Osteocyte (in vitro differentiated cells): ENCODE results near the gene KIF1A. TPM values are rescaled to one million over a fixed set of nuclear protein-coding genes. Genes with fewer than 3 reads are reported as not detected.

Source experiments
- DNase-seq: peaks from one replicate; pipeline ENCODE4 v3.0.0; 2021; ENCODE audit warnings: mixed read lengths; ENCODE audit not compliant: unreplicated experiment; ENCODE audit errors: extremely low spot score
- H3K27ac Mint-ChIP-seq: one replicate; pipeline ENCODE4 v1.8.0; 2021; ENCODE audit warnings: mild to moderate bottlenecking, mixed read lengths; ENCODE audit not compliant: unreplicated experiment
- H3K27me3 Mint-ChIP-seq: one replicate; pipeline ENCODE4 v1.8.0; 2021; ENCODE audit warnings: mixed read lengths; ENCODE audit not compliant: unreplicated experiment
- H3K36me3 Mint-ChIP-seq: one replicate; pipeline ENCODE4 v1.8.0; 2021; ENCODE audit warnings: mixed read lengths; ENCODE audit not compliant: unreplicated experiment
- H3K4me1 Mint-ChIP-seq: one replicate; pipeline ENCODE4 v1.8.0; 2021; ENCODE audit warnings: mixed read lengths; ENCODE audit not compliant: unreplicated experiment
- H3K4me3 Mint-ChIP-seq: one replicate; pipeline ENCODE4 v1.8.0; 2021; ENCODE audit warnings: mild to moderate bottlenecking, moderate library complexity, mixed read lengths; ENCODE audit not compliant: unreplicated experiment
- H3K9me3 Mint-ChIP-seq: one replicate; pipeline ENCODE4 v1.8.0; 2021; ENCODE audit warnings: mixed read lengths; ENCODE audit not compliant: unreplicated experiment
- CTCF ChIP-seq: fragments of 200-600 bp; sonication (generic); IDR thresholded peaks from 2 replicates; pipeline ENCODE4 v1.5.0; 2021; ENCODE audit warnings: antibody characterized with exemption, mild to moderate bottlenecking, moderate library complexity
- total RNA-seq: library from RNA; stranded (reverse); gene quantifications from 2 replicates; pipeline ENCODE4 v1.2.1, GENCODE V29; 2021

The KIF1A gene
- total RNA-seq, 1 donor from 2014 or later = 5.6 TPM

- Mint-ChIP-seq H3K9me3 (no peaks in the 10 kb centered on the region), H3K27ac (no peak overlapping the region), H3K36me3 (no peaks in the 10 kb centered on the region), H3K27me3 (peaks cover 41% of the 10 kb centered on the region), H3K4me1 (peaks cover 3% of the 10 kb centered on the region), H3K4me3 (no peak overlapping the region)
- TF ChIP-seq CTCF = no peak
- DNase-seq = no peak
Observed at GRCh38 chr2:240831594-240832204, 11.7 kb upstream of the KIF1A start.

- peaks cover 88% of the 10 kb centered on the region for H3K27me3 Mint-ChIP-seq
Observed at GRCh38 chr2:240825476-240825875, 5.5 kb upstream of the KIF1A start.

DNA sequence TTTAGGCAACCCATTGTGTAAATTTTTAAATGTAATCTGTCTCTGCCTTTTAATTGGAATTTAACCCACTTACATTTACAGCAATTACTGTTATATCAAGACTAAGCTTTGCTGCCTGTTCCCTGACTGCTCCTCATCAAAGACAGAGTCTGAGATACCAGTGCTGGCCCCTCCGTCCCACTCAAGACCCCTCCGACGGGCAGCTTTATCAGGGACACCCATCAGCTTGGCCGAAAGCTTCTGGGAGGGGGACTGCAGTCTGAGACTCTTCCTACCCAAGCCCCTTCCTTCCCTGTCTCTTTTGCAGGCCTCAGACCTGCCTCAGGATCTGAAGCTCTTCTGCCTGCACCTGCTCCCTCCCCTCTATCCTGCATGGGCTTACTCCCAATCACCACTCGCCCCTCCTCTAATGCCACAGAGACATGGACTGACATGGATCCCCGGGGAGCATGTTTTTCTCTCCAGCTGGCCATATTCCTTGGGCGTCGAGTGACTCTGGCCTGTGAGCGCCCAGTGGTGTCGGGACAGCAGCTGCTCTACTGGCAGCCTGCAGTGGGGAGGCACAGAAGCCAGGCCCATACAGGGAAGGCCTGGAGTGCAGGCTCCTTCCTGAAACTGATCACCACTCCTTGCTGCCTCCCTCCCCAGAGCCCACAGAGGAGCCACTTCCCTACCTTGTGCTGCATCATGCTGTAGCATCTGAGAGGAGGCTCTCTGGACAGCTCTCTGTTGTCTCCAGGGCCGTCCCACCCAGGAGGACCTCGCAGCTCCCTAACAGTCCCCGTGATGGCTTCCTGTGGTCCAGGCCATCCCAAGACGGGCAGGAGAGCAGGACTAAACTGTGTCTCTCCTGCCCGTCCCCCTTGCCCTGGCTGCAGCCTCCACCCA lies 3.7 kb upstream of the KIF1A start:
- DNase-seq = peak; percentile 76
- Mint-ChIP-seq H3K9me3 (no peaks in the 10 kb centered on the region), H3K36me3 (peaks cover 4% of the 10 kb centered on the region), H3K27ac (no peak overlapping the region), H3K4me3 (no peak overlapping the region), H3K4me1 (peaks cover 6% of the 10 kb centered on the region), H3K27me3 (peaks cover 76% of the 10 kb centered on the region)
- no peak for TF ChIP-seq CTCF

More at GRCh38 chr2:240825476-240825875, 5.5 kb upstream of the KIF1A start:
- no peak for TF ChIP-seq CTCF
- Mint-ChIP-seq H3K27ac (no peak overlapping the region), H3K4me3 (no peak overlapping the region), H3K4me1 (peaks cover 6% of the 10 kb centered on the region), H3K36me3 (peaks cover 4% of the 10 kb centered on the region), H3K9me3 (no peaks in the 10 kb centered on the region)
- peak; percentile 62 for DNase-seq

DNA sequence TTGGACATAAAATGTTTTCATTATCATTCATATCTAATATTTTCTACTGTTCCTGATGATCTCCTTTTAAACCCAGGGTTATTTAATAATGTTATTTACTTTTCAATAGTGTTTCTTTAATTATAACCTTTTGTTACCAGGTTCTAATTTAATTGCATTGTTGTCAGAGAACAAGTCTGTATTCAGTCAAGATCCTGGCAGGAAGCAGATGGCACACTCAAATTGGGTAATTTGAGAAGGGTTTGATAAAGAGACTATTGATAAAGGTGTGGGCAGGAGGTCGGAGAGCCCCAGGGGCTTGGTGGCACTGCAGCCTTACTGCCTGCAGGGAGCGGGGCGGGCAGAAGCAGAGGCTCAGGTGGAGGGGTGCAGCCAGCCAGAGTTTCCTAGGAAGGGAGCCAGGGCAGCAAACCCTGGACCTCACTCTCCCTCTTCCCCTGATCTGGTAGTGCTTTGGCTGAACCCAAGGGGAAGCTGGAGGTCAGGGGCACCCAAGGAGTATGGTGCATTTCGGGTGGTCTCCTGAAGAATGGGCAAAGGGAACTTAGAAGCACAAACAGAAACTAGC lies 2.3 kb upstream of the KIF1A start:
- Mint-ChIP-seq H3K4me1 (peaks cover 7% of the 10 kb centered on the region), H3K27me3 (peaks cover 75% of the 10 kb centered on the region), H3K9me3 (no peaks in the 10 kb centered on the region), H3K4me3 (no peak overlapping the region), H3K27ac (no peak overlapping the region), H3K36me3 (peaks cover 4% of the 10 kb centered on the region)
- peak; percentile 70 for DNase-seq
- TF ChIP-seq CTCF = no peak

GRCh38 chr2:240821429-240821778 lies 1.4 kb upstream of the KIF1A start:
- TF ChIP-seq CTCF = no peak
- Mint-ChIP-seq H3K27me3 (peaks cover 65% of the 10 kb centered on the region), H3K4me3 (peak overlapping the region; percentile 63), H3K36me3 (peaks cover 4% of the 10 kb centered on the region), H3K4me1 (peaks cover 7% of the 10 kb centered on the region), H3K9me3 (no peaks in the 10 kb centered on the region), H3K27ac (no peak overlapping the region)
- no peak for DNase-seq
